Vagina (tissue), 2 donors: ENCODE measurements around the gene PMM1. TPM values are rescaled to one million over a fixed set of nuclear protein-coding genes. Genes with fewer than 3 reads are reported as not detected.

Experiments
- DNase-seq, 2 donors: peaks; one replicate each; pipeline ENCODE4 v3.0.0-alpha.2; 2017; ENCODE audit errors: extremely low spot score in 2 of 2
- H3K27ac ChIP-seq: fragments of 200-600 bp; sonication (generic); one replicate; pipeline ENCODE4 v1.5.1; 2019
- H3K27me3 ChIP-seq: fragments of 200-600 bp; sonication (generic); one replicate; pipeline ENCODE4 v1.5.1; 2019
- H3K36me3 ChIP-seq, 2 donors: fragments of 200-600 bp; sonication (generic); one replicate each; pipeline ENCODE4 v1.5.1; 2017 to 2019
- H3K4me1 ChIP-seq: fragments of 200-600 bp; sonication (generic); one replicate; pipeline ENCODE4 v1.5.1; 2019
- H3K4me3 ChIP-seq, 2 donors: fragments of 200-600 bp; sonication (generic); 1 replicate in 1 of 2; 2 replicates in 1 of 2; pipeline ENCODE4 v1.5.1; 2016 to 2019
- H3K9me3 ChIP-seq: fragments of 200-600 bp; sonication (generic); one replicate; pipeline ENCODE4 v1.5.1; 2019
- POLR2A ChIP-seq, 2 donors: fragments of 450-650 bp; IDR thresholded peaks; one replicate each; pipeline ENCODE4 v1.6.1; 2017; ENCODE audit warnings: antibody characterized with exemption in 2 of 2, mild to moderate bottlenecking in 2 of 2, moderate library complexity in 2 of 2
- POLR2AphosphoS5 ChIP-seq, 2 donors: sonication (generic); formaldehyde crosslinking; IDR thresholded peaks; one replicate each; pipeline ENCODE4 v1.9.0; 2017; ENCODE audit warnings: antibody characterized with exemption in 2 of 2, mild to moderate bottlenecking in 2 of 2, low read depth in 1 of 2; ENCODE audit not compliant: insufficient read depth in 1 of 2
- intact Hi-C: fragments of 100-400 bp; cut with DNase I; formaldehyde crosslinking; loops from one replicate; pipeline ENCODE4 v1.15.1; 2023
- total RNA-seq: library from RNA; depleted of rRNA; stranded (reverse); fragments of >200 nt; gene quantifications from one replicate; pipeline ENCODE4 v1.2.3, GENCODE V29; 2016
- TF ChIP-seq, protein P1 (sequence below), 3 experiments: fragments of 450-650 bp in 2 of 3; fragments of 200-600 bp in 1 of 3; sonication (generic) in 1 of 3; IDR thresholded peaks; one replicate each; pipeline ENCODE4 v1.5.1; 2017 to 2019; ENCODE audit warnings: antibody characterized with exemption in 3 of 3, mild to moderate bottlenecking in 2 of 3, moderate library complexity in 2 of 3

The PMM1 gene
- total RNA-seq, 1 donor from 2014 or later = 40.8 TPM

GRCh38 chr22:41557401-41558240 is 32.0 kb downstream of the PMM1 start:
- intact Hi-C loops = no loop called here
- no peak overlapping the region for H3K4me3 ChIP-seq
- no peak for DNase-seq
- H3K9me3 ChIP-seq = no peaks in the 10 kb centered on the region
- H3K4me1 ChIP-seq = peaks cover 25% of the 10 kb centered on the region
- peak overlapping the region; percentile 68 for H3K27ac ChIP-seq
- no peaks in the 10 kb centered on the region for H3K36me3 ChIP-seq
- no peaks in the 10 kb centered on the region for H3K27me3 ChIP-seq
- peak in 1 of 2 donors; percentile 52 for TF ChIP-seq POLR2AphosphoS5 (IDR thresholded peaks at IDR 0.05; ENCODE audit: insufficient read depth in 1 of 2, low read depth in 1 of 2)
- TF ChIP-seq POLR2A (IDR thresholded peaks at IDR 0.05) = no peak
- TF ChIP-seq, protein P1, sequence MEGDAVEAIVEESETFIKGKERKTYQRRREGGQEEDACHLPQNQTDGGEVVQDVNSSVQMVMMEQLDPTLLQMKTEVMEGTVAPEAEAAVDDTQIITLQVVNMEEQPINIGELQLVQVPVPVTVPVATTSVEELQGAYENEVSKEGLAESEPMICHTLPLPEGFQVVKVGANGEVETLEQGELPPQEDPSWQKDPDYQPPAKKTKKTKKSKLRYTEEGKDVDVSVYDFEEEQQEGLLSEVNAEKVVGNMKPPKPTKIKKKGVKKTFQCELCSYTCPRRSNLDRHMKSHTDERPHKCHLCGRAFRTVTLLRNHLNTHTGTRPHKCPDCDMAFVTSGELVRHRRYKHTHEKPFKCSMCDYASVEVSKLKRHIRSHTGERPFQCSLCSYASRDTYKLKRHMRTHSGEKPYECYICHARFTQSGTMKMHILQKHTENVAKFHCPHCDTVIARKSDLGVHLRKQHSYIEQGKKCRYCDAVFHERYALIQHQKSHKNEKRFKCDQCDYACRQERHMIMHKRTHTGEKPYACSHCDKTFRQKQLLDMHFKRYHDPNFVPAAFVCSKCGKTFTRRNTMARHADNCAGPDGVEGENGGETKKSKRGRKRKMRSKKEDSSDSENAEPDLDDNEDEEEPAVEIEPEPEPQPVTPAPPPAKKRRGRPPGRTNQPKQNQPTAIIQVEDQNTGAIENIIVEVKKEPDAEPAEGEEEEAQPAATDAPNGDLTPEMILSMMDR (IDR thresholded peaks at IDR 0.05) = no peak

DNA sequence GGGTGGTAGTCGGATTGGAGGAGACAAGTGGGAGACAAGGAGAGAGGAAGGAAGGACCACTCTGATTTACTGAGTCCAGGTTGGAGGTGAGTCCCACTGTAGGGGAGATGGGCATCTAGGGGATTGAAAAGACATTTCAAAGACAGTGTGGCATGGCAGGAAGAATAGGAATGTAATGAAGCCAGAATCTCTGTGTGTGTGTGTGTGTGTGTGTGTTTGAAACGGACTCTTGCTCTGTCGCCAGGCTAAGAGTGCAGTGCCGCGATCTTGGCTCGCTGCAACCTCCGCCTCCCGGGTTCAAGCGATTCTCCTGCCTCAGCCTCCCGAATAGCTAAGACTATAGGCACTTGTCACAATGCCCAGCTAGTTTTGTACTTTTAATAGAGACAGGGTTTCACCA is 33.1 kb downstream of the PMM1 start:
- no peak for TF ChIP-seq POLR2A (IDR thresholded peaks at IDR 0.05)
- TF ChIP-seq, protein P1 (IDR thresholded peaks at IDR 0.05) = no peak
- TF ChIP-seq POLR2AphosphoS5 (IDR thresholded peaks at IDR 0.05; ENCODE audit: insufficient read depth in 1 of 2, low read depth in 1 of 2) = no peak
- peaks cover 25% of the 10 kb centered on the region for H3K4me1 ChIP-seq
- H3K27ac ChIP-seq = peak overlapping the region; percentile 68

DNA sequence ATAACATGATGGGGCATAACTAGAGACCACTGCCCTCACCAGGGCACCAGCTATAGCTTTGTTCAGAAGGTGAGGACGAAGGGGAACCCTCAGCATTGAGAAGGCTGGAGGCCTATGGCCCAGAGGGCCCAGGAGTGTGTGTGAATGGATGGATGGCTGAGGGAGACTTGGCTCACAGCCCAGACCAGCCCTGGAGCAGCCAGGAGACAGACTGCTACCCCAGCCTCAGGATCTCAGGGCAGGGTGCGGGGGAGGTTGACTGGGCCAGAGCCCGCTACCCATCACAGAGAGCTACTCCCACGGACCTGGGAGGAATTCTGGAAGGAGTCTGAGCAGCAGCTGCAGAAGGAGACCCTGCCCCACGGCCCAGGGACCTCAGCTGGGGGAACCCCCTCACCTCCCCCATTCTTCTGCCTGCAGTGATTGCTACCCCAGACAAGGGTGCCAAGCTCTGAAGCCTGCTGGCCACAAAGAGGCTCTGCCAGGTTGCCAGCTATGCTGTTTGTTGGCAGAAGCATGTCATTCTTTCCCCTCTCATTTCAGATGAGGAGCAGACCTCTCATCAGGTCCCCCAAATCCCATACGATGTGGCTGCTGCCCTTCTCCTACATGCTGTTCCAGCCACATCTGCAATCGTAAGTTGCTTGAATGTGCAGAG is 34.2 kb downstream of the PMM1 start:
- Histone ChIP-seq H3K27ac (no peak overlapping the region), H3K27me3 (no peaks in the 10 kb centered on the region), H3K4me3 (no peak overlapping the region), H3K9me3 (no peaks in the 10 kb centered on the region), H3K4me1 (peaks cover 24% of the 10 kb centered on the region), H3K36me3 (no peaks in the 10 kb centered on the region)
- DNase-seq = no peak
- TF ChIP-seq, protein P1 (IDR thresholded peaks at IDR 0.05) = no peak
- no peak for TF ChIP-seq POLR2A (IDR thresholded peaks at IDR 0.05)
- no peak for TF ChIP-seq POLR2AphosphoS5 (IDR thresholded peaks at IDR 0.05; ENCODE audit: insufficient read depth in 1 of 2, low read depth in 1 of 2)
- intact Hi-C loops = no loop called here

More for the DNA sequence above, 33.1 kb downstream of the PMM1 start:
- no peaks in the 10 kb centered on the region for H3K27me3 ChIP-seq
- no peaks in the 10 kb centered on the region for H3K36me3 ChIP-seq
- H3K9me3 ChIP-seq = no peaks in the 10 kb centered on the region
- intact Hi-C loops = no loop called here
- DNase-seq = no peak
- H3K4me3 ChIP-seq = no peak overlapping the region

- Histone ChIP-seq H3K4me1 (peaks cover 6% of the 10 kb centered on the region), H3K27ac (no peak overlapping the region), H3K4me3 (no peak overlapping the region), H3K36me3 (no peaks in the 10 kb centered on the region), H3K9me3 (no peaks in the 10 kb centered on the region), H3K27me3 (no peaks in the 10 kb centered on the region)
- DNase-seq = no peak
- TF ChIP-seq POLR2AphosphoS5 (IDR thresholded peaks at IDR 0.05; ENCODE audit: insufficient read depth in 1 of 2, low read depth in 1 of 2) (no peak), POLR2A (IDR thresholded peaks at IDR 0.05) (no peak)
- TF ChIP-seq, protein P1 (IDR thresholded peaks at IDR 0.05) = no peak
- intact Hi-C loops = no loop called here
These were observed 37.6 kb downstream of the PMM1 start for GRCh38 chr22:41551877-41552582.
